Esophagus squamous epithelium (tissue), 5 donors: ENCODE measurements around the gene SLU7. TPM values are rescaled to one million over a fixed set of nuclear protein-coding genes. Genes with fewer than 3 reads are reported as not detected.

Source experiments
- DNase-seq: peaks from one replicate; lab custom pipeline; 2025; lab: John Stamatoyannopoulos, UW
- H3K27ac ChIP-seq, 4 donors: fragments of 200-600 bp; sonication (generic); one replicate each; pipeline ENCODE4 v1.5.1; 2016 to 2019; ENCODE audit warnings: mild to moderate bottlenecking in 1 of 4
- H3K27me3 ChIP-seq, 4 donors: fragments of 200-600 bp; sonication (generic); 1 replicate in 3 of 4; 2 replicates in 1 of 4; pipeline versions ENCODE4 v1.5.1 to v1.6.0; 2017 to 2021; ENCODE audit warnings: antibody characterized with exemption in 1 of 4
- H3K36me3 ChIP-seq, 3 donors: fragments of 200-600 bp; sonication (generic); one replicate each; pipeline ENCODE4 v1.5.1; 2016 to 2019
- H3K4me1 ChIP-seq, 3 donors: fragments of 200-600 bp; sonication (generic); one replicate each; pipeline ENCODE4 v1.5.1; 2017 to 2019
- H3K4me3 ChIP-seq, 4 donors: fragments of 200-600 bp; sonication (generic); 1 replicate in 3 of 4; 2 replicates in 1 of 4; pipeline ENCODE4 v1.5.1; 2016 to 2019; ENCODE audit warnings: mild to moderate bottlenecking in 2 of 4, moderate library complexity in 1 of 4
- H3K9me3 ChIP-seq, 3 donors: fragments of 200-600 bp; sonication (generic); one replicate each; pipeline ENCODE4 v1.5.1; 2016 to 2019
- CTCF ChIP-seq, 6 experiments: fragments of 450-650 bp in 4 of 6; fragments of 200-600 bp in 2 of 6; sonication (generic) in 2 of 6; IDR thresholded peaks; one replicate each; pipeline ENCODE4 v1.5.1; 2016 to 2019; ENCODE audit warnings: antibody characterized with exemption in 6 of 6, mild to moderate bottlenecking in 4 of 6, moderate library complexity in 4 of 6
- POLR2A ChIP-seq, 4 donors: fragments of 450-650 bp; IDR thresholded peaks; one replicate each; pipeline ENCODE4 v1.6.1; 2017; ENCODE audit warnings: antibody characterized with exemption in 4 of 4, mild to moderate bottlenecking in 4 of 4, moderate library complexity in 3 of 4
- WGBS, 2 donors: methylation state at CpG; one replicate each; pipeline ENCODE4 v1.1.5; 2018; 5-methylcytosine and 5-hydroxymethylcytosine counted together
- intact Hi-C: fragments of 100-400 bp; cut with DNase I; formaldehyde crosslinking; loops from one replicate; pipeline ENCODE4 v1.15.0; 2022
- total RNA-seq, 4 donors: library from RNA; depleted of rRNA; stranded (reverse); fragments of >200 nt; gene quantifications; one replicate each; pipeline ENCODE4 v1.1.0, GENCODE V29; 2016
- donor health status: DM: yes; HTN: yes; CAD: no.

SLU7 gene
- total RNA-seq, 4 donors from 2014 or later: 31.9 to 70.2 (median 45.1) TPM

GRCh38 chr5:160361624-160362228, 57.2 kb downstream of the SLU7 start:
- H3K9me3 ChIP-seq: no peaks in the 10 kb centered on the region
- peak overlapping the region in 1 of 4 donors; percentile 39 for H3K27ac ChIP-seq
- no peak for DNase-seq

GRCh38 chr5:160360310-160360709, 58.6 kb downstream of the SLU7 start:
- WGBS, 2 donors: 46 to 59% methylated on average over 2 to 3 of the region's 3 CpGs
- DNase-seq: no peak
- no peaks in the 10 kb centered on the region for H3K9me3 ChIP-seq
- no peaks in the 10 kb centered on the region for H3K27me3 ChIP-seq
- peaks cover 0 to 54% (median 34%) of the 10 kb centered on the region in 3 donors for H3K4me1 ChIP-seq
- intact Hi-C loops: no loop called here
- H3K4me3 ChIP-seq: no peak overlapping the region
- H3K36me3 ChIP-seq: no peaks in the 10 kb centered on the region
- TF ChIP-seq CTCF (IDR thresholded peaks at IDR 0.05) (no peak), POLR2A (IDR thresholded peaks at IDR 0.05) (no peak)
- peak overlapping the region; percentile 7 to 70 (median 58) for H3K27ac ChIP-seq

More at GRCh38 chr5:160361624-160362228, 57.2 kb downstream of the SLU7 start:
- H3K4me3 ChIP-seq: no peak overlapping the region
- no peaks in the 10 kb centered on the region for H3K27me3 ChIP-seq
- 75 to 98% methylated on average over 5 to 6 of the region's 9 CpGs for WGBS, 2 donors
- TF ChIP-seq CTCF (IDR thresholded peaks at IDR 0.05) (no peak), POLR2A (IDR thresholded peaks at IDR 0.05) (no peak)
- H3K4me1 ChIP-seq: peaks cover 0 to 49% (median 37%) of the 10 kb centered on the region in 3 donors
- H3K36me3 ChIP-seq: no peaks in the 10 kb centered on the region
- intact Hi-C loops: no loop called here

- no peaks in the 10 kb centered on the region for H3K27me3 ChIP-seq
- intact Hi-C loops: no loop called here
- H3K4me3 ChIP-seq: no peak overlapping the region
- H3K36me3 ChIP-seq: no peaks in the 10 kb centered on the region
- peaks cover 0 to 54% (median 34%) of the 10 kb centered on the region in 3 donors for H3K4me1 ChIP-seq
- H3K9me3 ChIP-seq: no peaks in the 10 kb centered on the region
- no peak for DNase-seq
- H3K27ac ChIP-seq: peak overlapping the region; percentile 7 to 70 (median 58)
- TF ChIP-seq POLR2A (IDR thresholded peaks at IDR 0.05) (no peak), CTCF (IDR thresholded peaks at IDR 0.05) (no peak)
- 25 to 41% methylated on average over 3 to 4 of the region's 4 CpGs for WGBS, 2 donors
Observed at GRCh38 chr5:160359816-160360215, 59.1 kb downstream of the SLU7 start.

GRCh38 chr5:160359242-160359641, 59.6 kb downstream of the SLU7 start:
- H3K27ac ChIP-seq: peak overlapping the region in 2 of 4 donors; percentile 57 to 60
- intact Hi-C loops: no loop called here

More at GRCh38 chr5:160359242-160359641, 59.6 kb downstream of the SLU7 start:
- Histone ChIP-seq H3K4me1 (peaks cover 0 to 54% (median 34%) of the 10 kb centered on the region in 3 donors), H3K9me3 (no peaks in the 10 kb centered on the region), H3K4me3 (no peak overlapping the region), H3K36me3 (no peaks in the 10 kb centered on the region), H3K27me3 (no peaks in the 10 kb centered on the region)
- WGBS, 2 donors: 0% methylated on average over 1 of the region's 1 CpG
- no peak for DNase-seq
- TF ChIP-seq POLR2A (IDR thresholded peaks at IDR 0.05) (no peak), CTCF (IDR thresholded peaks at IDR 0.05) (no peak)
